ENCODE results near the gene DNAJA3.

The DNAJA3 gene

DNA sequence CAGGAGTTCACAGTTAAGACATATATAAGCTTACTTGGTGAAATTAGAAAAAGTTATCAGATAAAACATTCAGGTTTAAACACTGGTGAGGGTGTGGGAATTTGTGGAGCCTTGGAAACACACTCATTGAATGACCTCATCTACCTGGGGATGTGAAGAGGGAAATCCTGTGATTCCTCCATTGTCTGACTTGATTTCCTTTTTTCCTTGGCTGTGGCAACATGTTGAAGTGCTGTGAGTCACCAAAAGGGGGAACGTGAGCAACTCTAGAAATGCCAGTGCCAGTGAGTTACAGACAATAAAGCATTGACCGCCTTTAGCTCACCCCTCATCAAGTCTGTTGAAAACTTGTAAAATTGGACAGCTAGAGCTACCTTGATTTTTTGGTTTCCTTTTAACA is 52.3 kb downstream of the DNAJA3 start:
- no peak for DNase-seq

DNA sequence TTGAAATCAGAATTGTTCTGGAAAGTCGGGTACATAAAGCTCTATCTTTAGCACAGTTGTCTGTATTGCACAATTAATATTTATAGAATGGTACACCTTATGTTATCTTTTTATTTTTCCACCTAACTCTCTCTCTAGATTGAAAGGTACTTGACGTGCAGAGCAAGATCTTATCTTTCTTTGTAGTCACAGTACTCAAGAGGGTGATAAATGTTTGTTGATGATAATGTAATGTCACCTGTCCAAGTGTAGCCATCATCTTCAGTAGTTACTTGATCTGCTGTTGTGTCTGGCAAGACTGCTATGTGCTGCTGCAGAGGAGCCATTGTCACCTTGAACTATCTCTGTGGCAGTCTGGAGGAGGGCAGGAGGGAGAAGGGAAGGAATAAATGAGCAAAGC is 55.9 kb downstream of the DNAJA3 start:
- DNase-seq = no peak

DNA sequence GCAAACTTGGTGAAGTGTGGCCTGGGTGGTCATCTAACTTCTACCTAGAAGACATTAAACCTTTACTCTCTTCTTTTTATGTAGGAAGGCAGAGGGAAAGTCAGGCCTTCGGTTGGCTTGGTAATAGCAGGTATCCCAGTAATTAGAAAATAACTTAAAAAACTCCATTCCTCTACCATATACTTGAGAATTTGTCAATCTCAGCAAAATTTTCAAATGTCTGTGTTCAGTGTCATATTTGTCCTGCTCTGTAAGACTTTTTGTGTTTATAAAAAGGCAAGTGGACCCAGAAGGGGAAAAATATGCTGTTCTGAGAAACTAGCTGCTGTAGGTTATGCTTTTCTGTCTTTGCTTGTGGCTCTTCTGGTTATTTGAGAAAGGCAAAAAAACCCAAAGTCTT is 56.3 kb downstream of the DNAJA3 start:
- DNase-seq = no peak

GRCh38 chr16:4486126-4486893 is 60.6 kb downstream of the DNAJA3 start:
- DNase-seq = no peak

DNA sequence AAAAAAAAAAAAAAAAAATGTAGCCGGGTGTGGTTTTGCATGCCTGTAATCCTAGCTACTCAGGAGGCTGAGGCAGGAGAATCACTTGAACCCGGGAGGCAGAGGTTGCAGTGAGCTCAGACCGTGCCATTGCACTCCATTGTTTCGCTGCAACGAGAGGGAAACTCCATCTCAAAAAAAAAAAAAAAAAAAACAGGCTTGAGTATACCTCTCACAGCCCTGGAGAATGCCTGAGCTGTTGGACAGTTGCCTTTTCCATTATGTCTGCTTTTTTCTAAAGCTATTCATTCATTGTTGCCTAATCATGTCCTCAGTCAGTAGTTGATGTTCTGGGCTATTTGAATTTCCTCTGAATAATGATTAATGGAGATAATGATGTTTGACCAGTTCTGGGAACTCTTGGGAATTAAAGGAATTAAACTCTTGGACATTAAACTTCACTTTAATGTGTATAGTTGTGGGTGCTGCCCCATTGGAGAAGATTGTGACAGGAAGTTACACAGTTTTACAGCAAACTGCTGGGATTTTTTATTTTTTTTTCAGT is 62.4 kb downstream of the DNAJA3 start:
- DNase-seq = no peak

DNA sequence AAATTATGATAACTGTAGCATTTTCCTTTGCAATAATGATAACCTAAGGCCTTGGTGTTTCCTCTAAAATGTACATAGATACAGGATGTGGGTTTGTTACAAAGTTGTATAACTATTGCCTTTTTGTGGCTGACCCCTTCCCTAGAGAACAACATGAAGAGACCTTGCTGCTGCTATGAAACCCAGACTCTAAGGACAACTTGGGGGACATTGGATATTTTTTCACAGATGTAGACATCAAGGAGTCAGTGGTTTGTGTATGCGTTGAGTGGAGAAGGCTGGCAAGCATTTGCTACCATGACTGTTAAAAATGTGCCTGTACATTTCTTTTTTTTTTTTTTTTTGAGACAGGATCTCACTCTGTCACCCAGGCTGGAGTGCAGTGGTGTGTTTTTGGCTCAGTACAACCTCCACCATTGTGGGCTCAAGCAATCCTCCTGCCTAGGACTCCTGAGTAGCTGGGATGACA is 62.9 kb downstream of the DNAJA3 start:
- DNase-seq = no peak

- no peak for DNase-seq
These were observed 63.4 kb downstream of the DNAJA3 start for GRCh38 chr16:4489030-4489429.

DNA sequence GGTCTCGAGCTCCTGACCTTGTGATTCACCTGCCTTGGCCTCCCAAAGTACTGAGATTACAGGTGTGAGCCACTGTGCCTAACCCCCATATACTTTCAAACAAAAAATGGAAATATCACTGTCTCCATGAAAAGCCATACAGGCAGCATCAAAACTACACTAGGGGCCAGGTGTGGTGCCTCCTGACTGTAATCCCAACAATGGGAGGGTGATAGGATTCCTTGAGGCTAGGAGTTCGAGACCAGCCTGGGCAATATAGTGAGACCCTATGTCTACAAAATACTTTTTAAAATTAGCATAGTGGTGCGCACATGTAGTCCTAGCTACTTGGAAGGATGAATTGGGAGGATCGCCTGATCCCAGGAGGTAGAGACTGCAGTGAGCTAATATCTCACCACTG is 66.2 kb downstream of the DNAJA3 start:
- no peak for DNase-seq

DNA sequence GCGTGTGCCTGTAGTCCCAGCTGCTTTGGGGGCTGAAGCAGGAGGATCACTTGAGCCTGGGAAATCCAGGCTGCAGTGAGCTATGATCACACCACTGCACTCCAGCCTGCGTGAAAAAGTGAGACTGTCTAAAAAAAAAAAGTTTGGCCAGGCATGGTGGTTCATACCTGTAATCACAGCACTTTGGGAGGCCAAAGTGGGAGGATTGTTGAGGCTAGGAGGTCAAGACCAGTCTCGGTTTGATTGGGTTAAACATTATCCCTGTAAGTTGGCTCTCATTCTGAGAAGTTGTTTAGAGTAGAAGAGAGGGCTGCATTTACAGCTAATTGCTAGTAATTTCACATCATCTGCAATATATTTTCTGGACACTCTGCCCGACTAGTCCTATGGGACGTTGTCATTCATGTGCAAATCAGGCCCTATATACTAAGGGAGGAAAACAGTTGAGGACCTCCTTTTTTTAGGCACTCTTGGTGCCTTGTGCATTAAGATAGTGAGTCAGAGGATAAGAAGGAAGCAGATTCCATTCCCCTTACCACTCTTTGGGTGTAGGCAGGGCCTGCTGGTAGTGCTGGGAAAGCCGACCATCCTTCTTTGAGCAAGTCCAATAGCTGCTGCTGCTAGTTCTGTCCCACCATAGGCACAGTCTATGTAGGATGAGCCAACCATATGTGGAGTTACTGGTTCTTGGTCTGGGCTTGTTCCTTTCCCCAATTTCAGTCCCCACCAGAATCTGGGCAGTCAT is 69.2 kb downstream of the DNAJA3 start:
- DNase-seq = no peak

GRCh38 chr16:4495766-4496165 is 70.1 kb downstream of the DNAJA3 start:
- DNase-seq = no peak

- DNase-seq = no peak
These were observed 70.6 kb downstream of the DNAJA3 start for GRCh38 chr16:4496305-4496704.

DNA sequence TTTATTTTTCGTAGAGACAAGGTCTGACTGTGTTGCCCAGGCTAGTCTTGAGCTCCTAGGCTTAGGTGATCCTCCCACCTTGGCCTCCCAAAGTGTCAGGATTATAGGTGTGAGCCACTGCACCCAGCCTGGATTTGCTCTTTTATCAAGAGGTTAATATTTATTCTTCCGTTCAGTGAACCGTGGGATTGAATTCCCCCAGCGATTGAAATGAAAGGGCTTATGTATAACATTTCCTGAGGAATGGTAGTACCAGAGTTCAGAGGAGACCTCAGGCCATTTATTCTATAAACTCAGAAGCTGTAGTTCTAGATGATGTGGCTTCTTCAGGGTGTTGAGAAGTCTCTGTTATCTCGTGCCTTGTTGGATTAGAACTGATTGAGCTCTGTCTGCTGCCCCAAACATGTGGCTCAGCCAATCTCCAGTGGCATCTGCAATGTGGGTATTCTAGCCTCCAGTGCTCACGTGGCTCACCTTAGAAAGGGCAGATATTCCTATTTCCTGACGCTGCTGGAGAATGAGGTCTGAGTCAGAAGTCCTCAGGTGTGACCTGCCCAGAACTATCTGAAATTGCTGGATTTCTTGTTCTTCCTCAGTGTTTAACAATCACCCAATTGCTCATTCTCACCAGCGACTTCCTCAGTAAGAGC is 73.0 kb downstream of the DNAJA3 start:
- no peak for DNase-seq

DNA sequence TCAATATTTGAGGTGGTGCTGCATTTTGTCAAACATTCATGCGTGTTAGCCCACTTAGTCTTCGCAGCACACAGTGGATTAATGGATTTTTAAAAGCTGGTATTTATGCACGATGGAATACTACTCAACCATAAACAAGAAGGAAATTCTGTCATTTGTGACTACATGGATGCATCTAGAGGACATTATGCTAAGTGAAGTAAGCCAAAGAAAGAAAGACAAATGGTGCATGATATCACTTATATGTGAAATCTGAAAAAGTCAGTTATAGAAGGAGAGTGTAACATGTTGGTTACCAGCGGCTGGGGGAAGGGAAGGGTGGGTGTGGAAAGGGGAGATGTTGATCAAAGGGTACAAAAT is 73.5 kb downstream of the DNAJA3 start:
- no peak for DNase-seq

DNA sequence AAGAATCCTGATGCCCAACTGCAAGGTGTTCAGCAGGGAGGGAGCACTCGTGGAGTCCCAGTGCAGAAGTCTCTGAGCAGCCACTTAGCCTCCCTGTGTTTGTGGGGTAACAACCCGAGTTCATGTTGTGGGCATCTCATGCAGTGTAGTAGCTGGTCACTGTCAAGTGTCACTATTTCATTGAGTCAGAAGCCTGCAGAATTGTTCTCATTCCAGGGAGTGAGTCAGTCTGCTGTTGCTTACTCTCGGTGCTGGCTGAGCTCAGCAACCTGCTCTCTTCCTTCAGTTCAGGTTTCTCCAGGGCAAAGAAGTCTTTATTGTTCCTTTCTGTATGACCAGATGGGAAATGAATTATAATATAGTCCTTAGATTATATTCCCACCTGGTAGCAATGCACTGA is 74.6 kb downstream of the DNAJA3 start:
- no peak for DNase-seq

- DNase-seq = no peak
These were observed 75.4 kb downstream of the DNAJA3 start for GRCh38 chr16:4501071-4501478.

- DNase-seq = no peak
These were observed 79.9 kb downstream of the DNAJA3 start for GRCh38 chr16:4505356-4506147.
